Hepatocyte (in vitro differentiated cells): ENCODE data around the gene CUBN. TPM values are rescaled to one million over a fixed set of nuclear protein-coding genes. Genes with fewer than 3 reads are reported as not detected.

Source experiments
- DNase-seq: peaks from one replicate; pipeline ENCODE4 v3.0.0-alpha.2; 2016; ENCODE audit warnings: low spot score
- H2AFZ ChIP-seq: fragments of 200-600 bp; sonication (generic); 2 replicates; pipeline ENCODE4 v1.6.0; 2016; ENCODE audit warnings: antibody characterized with exemption, mild to moderate bottlenecking
- H3K27ac ChIP-seq: fragments of 200-600 bp; sonication (generic); 2 replicates; pipeline ENCODE4 v1.5.1; 2016; ENCODE audit warnings: mild to moderate bottlenecking
- H3K27me3 ChIP-seq: fragments of 200-600 bp; sonication (generic); 2 replicates; pipeline ENCODE4 v1.6.1; 2016
- H3K36me3 ChIP-seq: fragments of 200-600 bp; sonication (generic); replicated peaks from 2 replicates; pipeline ENCODE4 v1.5.1; 2016; ENCODE audit warnings: low read depth; ENCODE audit not compliant: insufficient read depth
- H3K4me1 ChIP-seq: fragments of 200-600 bp; sonication (generic); 2 replicates; pipeline ENCODE4 v1.5.1; 2016; ENCODE audit warnings: mild to moderate bottlenecking, moderate library complexity; ENCODE audit not compliant: insufficient read depth
- H3K4me2 ChIP-seq: fragments of 200-600 bp; sonication (generic); 2 replicates; pipeline ENCODE4 v1.6.0; 2016
- H3K4me3 ChIP-seq: fragments of 200-600 bp; sonication (generic); 2 replicates; pipeline ENCODE4 v1.5.1; 2016; ENCODE audit warnings: mild to moderate bottlenecking
- H3K79me2 ChIP-seq: fragments of 200-600 bp; sonication (generic); 2 replicates; pipeline ENCODE4 v1.6.0; 2017; ENCODE audit warnings: mild to moderate bottlenecking
- H3K9me2 ChIP-seq: fragments of 200-600 bp; sonication (generic); replicated peaks from 2 replicates; pipeline ENCODE4 v1.6.0; 2017; ENCODE audit warnings: mild to moderate bottlenecking; ENCODE audit not compliant: insufficient read depth
- H3K9me3 ChIP-seq: fragments of 200-600 bp; sonication (generic); 2 replicates; pipeline ENCODE4 v1.5.1; 2016; ENCODE audit warnings: low read depth, mild to moderate bottlenecking
- H4K20me1 ChIP-seq: fragments of 200-600 bp; sonication (generic); 2 replicates; pipeline ENCODE4 v1.6.0; 2016; ENCODE audit warnings: mild to moderate bottlenecking; ENCODE audit not compliant: insufficient read depth, poor library complexity, severe bottlenecking
- EZH2 ChIP-seq: fragments of 200-600 bp; sonication (generic); IDR thresholded peaks from 2 replicates; pipeline ENCODE4 v1.6.1; 2016; ENCODE audit warnings: antibody characterized with exemption, mild to moderate bottlenecking, borderline replicate concordance
- EZH2phosphoT487 ChIP-seq: fragments of 200-600 bp; sonication (generic); IDR thresholded peaks from one replicate; pipeline ENCODE4 v1.6.1; 2018; ENCODE audit warnings: antibody characterized with exemption, mild to moderate bottlenecking, low read depth, moderate library complexity; ENCODE audit not compliant: unreplicated experiment, severe bottlenecking
- WGBS: methylation state at CpG from one replicate; pipeline ENCODE4 v1.1.6; 2016; ENCODE audit warnings: low lambda C conversion rate; ENCODE audit errors: missing lambda C conversion rate; 5-methylcytosine and 5-hydroxymethylcytosine counted together
- polyA plus RNA-seq: library from polyadenylated mRNA; unstranded; fragments of >200 nt; fragmentation: Nextera tagmentation; extraction: Ambion mirVana; gene quantifications from 2 replicates; pipeline ENCODE4 v1.2.1, GENCODE V29; 2016
- total RNA-seq: library from RNA; depleted of rRNA; stranded (reverse); fragments of >200 nt; gene quantifications from 2 replicates; pipeline ENCODE4 v1.2.3, GENCODE V29; 2014
- TF ChIP-seq, protein P1 (sequence below): fragments of 200-600 bp; sonication (generic); IDR thresholded peaks from 2 replicates; pipeline ENCODE4 v1.5.1; 2016; ENCODE audit warnings: antibody characterized with exemption, mild to moderate bottlenecking; ENCODE audit not compliant: poor library complexity

The CUBN gene
- total RNA-seq (9.4 and 10.6 TPM in 2 replicates), polyA plus RNA-seq (2.0 and 3.3 TPM in 2 replicates)

DNA sequence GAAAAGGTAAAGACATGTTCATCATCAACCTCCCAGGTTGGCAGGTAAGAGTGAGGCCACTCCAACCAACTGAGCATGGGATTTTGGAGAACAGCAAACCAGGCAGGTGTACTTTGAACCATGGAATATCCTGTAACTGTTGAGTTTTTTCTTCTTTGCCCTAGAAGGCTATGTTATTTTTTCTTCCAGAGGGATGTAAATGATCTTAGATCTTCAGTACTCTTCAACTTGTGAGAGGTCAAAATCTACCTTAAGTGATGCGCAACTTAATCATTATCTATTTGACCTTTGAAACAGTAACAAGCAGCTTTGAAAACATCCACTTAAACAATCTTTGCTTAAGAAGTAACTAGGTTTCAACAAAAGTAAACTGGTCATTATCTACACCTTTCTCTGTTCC lies at the start of gene CUBN:
CUBN (minus strand) TSS at position 71 of the 400 bp plus-strand sequence; CDS start at position 25, 46 bp downstream.
- DNase-seq = no peak
- WGBS = 62% methylated on average over 1 of the region's 1 CpG
- no peak within 1 kb of the TSS for H3K4me3 ChIP-seq

DNA sequence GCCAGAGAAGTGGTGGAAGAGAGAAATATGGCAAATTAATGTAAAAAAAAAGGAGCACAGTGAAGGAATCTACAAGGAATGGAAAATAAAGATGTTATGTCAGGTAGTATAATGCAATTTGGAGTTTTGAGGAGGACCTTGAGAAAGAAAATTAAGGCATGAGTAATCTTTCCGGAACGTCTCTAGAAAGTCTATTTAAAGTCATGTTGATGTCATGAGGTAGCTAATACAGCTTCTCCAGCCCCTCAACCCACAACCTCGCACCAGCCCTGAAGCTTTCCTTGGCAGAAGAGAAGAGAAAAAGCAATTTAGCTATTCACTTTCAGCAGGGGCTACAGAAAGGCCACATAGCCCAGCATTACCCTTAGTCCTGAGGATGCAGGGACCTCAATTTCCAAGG lies 49.4 kb upstream of the CUBN start:
- no peak for DNase-seq
- TF ChIP-seq, protein P1, sequence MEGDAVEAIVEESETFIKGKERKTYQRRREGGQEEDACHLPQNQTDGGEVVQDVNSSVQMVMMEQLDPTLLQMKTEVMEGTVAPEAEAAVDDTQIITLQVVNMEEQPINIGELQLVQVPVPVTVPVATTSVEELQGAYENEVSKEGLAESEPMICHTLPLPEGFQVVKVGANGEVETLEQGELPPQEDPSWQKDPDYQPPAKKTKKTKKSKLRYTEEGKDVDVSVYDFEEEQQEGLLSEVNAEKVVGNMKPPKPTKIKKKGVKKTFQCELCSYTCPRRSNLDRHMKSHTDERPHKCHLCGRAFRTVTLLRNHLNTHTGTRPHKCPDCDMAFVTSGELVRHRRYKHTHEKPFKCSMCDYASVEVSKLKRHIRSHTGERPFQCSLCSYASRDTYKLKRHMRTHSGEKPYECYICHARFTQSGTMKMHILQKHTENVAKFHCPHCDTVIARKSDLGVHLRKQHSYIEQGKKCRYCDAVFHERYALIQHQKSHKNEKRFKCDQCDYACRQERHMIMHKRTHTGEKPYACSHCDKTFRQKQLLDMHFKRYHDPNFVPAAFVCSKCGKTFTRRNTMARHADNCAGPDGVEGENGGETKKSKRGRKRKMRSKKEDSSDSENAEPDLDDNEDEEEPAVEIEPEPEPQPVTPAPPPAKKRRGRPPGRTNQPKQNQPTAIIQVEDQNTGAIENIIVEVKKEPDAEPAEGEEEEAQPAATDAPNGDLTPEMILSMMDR = no peak
- no peak for TF ChIP-seq EZH2phosphoT487
- no peak for TF ChIP-seq EZH2
- peaks cover 4% of the 10 kb centered on the region for H3K4me1 ChIP-seq
- WGBS = 79% methylated on average over 3 of the region's 3 CpGs
- no peak overlapping the region for H3K4me3 ChIP-seq
- H3K27me3 ChIP-seq = no peaks in the 10 kb centered on the region
- H3K9me2 ChIP-seq = no peaks in the 10 kb centered on the region
- H3K27ac ChIP-seq = no peak overlapping the region
- no peaks in the 10 kb centered on the region for H3K79me2 ChIP-seq
- H3K4me2 ChIP-seq = no peak overlapping the region
- H3K9me3 ChIP-seq = no peaks in the 10 kb centered on the region
- no peaks in the 10 kb centered on the region for H4K20me1 ChIP-seq
- H2AFZ ChIP-seq = no peak overlapping the region
- H3K36me3 ChIP-seq = no peaks in the 10 kb centered on the region

More for the DNA sequence above, at the start of gene CUBN:
- TF ChIP-seq, protein P1 = no peak
- no peak for TF ChIP-seq EZH2
- no peak for TF ChIP-seq EZH2phosphoT487
- no peak within 1 kb of the TSS for H2AFZ ChIP-seq
- H4K20me1 ChIP-seq = no peaks in the 10 kb centered on the region
- H3K27ac ChIP-seq = no peak within 1 kb of the TSS
- no peaks in the 10 kb centered on the region for H3K36me3 ChIP-seq
- H3K4me2 ChIP-seq = no peak within 1 kb of the TSS
- H3K9me2 ChIP-seq = no peaks in the 10 kb centered on the region
- no peaks in the 10 kb centered on the region for H3K27me3 ChIP-seq
- H3K79me2 ChIP-seq = no peaks in the 10 kb centered on the region
- H3K9me3 ChIP-seq = no peaks in the 10 kb centered on the region
- no peaks in the 10 kb centered on the region for H3K4me1 ChIP-seq

GRCh38 chr10:17178006-17178405 lies 48.4 kb upstream of the CUBN start:
- Histone ChIP-seq H4K20me1 (no peaks in the 10 kb centered on the region), H3K27ac (no peak overlapping the region), H3K4me2 (no peak overlapping the region), H3K9me3 (no peaks in the 10 kb centered on the region), H3K79me2 (no peaks in the 10 kb centered on the region), H3K36me3 (no peaks in the 10 kb centered on the region), H3K4me1 (peaks cover 4% of the 10 kb centered on the region), H3K27me3 (no peaks in the 10 kb centered on the region), H3K4me3 (no peak overlapping the region), H2AFZ (no peak overlapping the region), H3K9me2 (no peaks in the 10 kb centered on the region)
- no peak for DNase-seq
- WGBS = 89% methylated on average over 1 of the region's 1 CpG
- no peak for TF ChIP-seq EZH2
- TF ChIP-seq EZH2phosphoT487 = no peak
- TF ChIP-seq, protein P1 = no peak

- no peaks in the 10 kb centered on the region for H3K9me2 ChIP-seq
- 100% methylated on average over 1 of the region's 1 CpG for WGBS
- DNase-seq = no peak
- H3K27ac ChIP-seq = no peak overlapping the region
- H3K4me1 ChIP-seq = peaks cover under 1% of the 10 kb centered on the region
- no peak overlapping the region for H3K4me3 ChIP-seq
- no peaks in the 10 kb centered on the region for H3K79me2 ChIP-seq
- TF ChIP-seq EZH2 (no peak), EZH2phosphoT487 (no peak)
- TF ChIP-seq, protein P1 = no peak
- H3K4me2 ChIP-seq = no peak overlapping the region
- no peaks in the 10 kb centered on the region for H4K20me1 ChIP-seq
- no peaks in the 10 kb centered on the region for H3K27me3 ChIP-seq
- H3K36me3 ChIP-seq = no peaks in the 10 kb centered on the region
- H2AFZ ChIP-seq = no peak overlapping the region
- H3K9me3 ChIP-seq = no peaks in the 10 kb centered on the region
Observed at GRCh38 chr10:17177014-17177413, 47.4 kb upstream of the CUBN start.
